Fibroblast of lung (primary cell): ENCODE measurements around the gene ZNF681. TPM values are rescaled to one million over a fixed set of nuclear protein-coding genes. Genes with fewer than 3 reads are reported as not detected.

Source experiments
- polyA plus RNA-seq, 2 donors: library from polyadenylated mRNA; depleted of rRNA in 1 of 2; stranded (reverse) in 1 of 2; unstranded in 1 of 2; fragments of >200 nt; gene quantifications; 2 replicates each; pipeline ENCODE4 v1.2.1, GENCODE V29; 2011 to 2012; ENCODE audit warnings: missing spikeins in 1 of 2
- total RNA-seq: library from RNA; depleted of rRNA; stranded (reverse); fragments of >200 nt; gene quantifications from 2 replicates; pipeline ENCODE4 v1.2.1, GENCODE V29; 2014

The ZNF681 gene
- total and polyA plus RNA-seq, 2 donors (not counting 1 experiment from before 2014, with no cell fraction given), result 0.43 to 0.66 TPM

Other genes with a start within 250 kb of the ZNF681 start
- 3.6 and 6.6 TPM in 2 replicates for gene ZNF675, start 71.7 kb downstream of the ZNF681 start, total RNA-seq
- gene ZNF675, start 71.7 kb downstream of the ZNF681 start, polyA plus RNA-seq, result 3.2 and 5.0 TPM in 2 replicates
- gene ZNF726, start 156.0 kb upstream of the ZNF681 start, total RNA-seq, result 0.51 and 3.5 TPM in 2 replicates
- 1.2 and 2.8 TPM in 2 replicates for gene ZNF726, start 156.0 kb upstream of the ZNF681 start, polyA plus RNA-seq